Fibroblast of pulmonary artery (primary cell): ENCODE data around the gene TP53BP1.
"Not testable (repeated sequence)": the region's sequence is repeated elsewhere in the genome, so short reads cannot be mapped to it uniquely, and the experiment has no call there.

Experiments
- DNase-seq: peaks from one replicate; pipeline ENCODE4 v3.0.0-alpha.2; 2010; ENCODE audit warnings: low read depth
- H3K4me3 ChIP-seq: replicated peaks from 2 replicates; pipeline ENCODE4 v1.5.1; 2011; ENCODE audit warnings: low read depth, mild to moderate bottlenecking, control low read depth, low read length, moderate library complexity
- CTCF ChIP-seq: IDR thresholded peaks from 2 replicates; pipeline ENCODE4 v1.5.1; 2011; ENCODE audit warnings: mild to moderate bottlenecking, control low read depth, low read length, inconsistent platforms; ENCODE audit errors: missing control alignments

Gene TP53BP1, protein sequence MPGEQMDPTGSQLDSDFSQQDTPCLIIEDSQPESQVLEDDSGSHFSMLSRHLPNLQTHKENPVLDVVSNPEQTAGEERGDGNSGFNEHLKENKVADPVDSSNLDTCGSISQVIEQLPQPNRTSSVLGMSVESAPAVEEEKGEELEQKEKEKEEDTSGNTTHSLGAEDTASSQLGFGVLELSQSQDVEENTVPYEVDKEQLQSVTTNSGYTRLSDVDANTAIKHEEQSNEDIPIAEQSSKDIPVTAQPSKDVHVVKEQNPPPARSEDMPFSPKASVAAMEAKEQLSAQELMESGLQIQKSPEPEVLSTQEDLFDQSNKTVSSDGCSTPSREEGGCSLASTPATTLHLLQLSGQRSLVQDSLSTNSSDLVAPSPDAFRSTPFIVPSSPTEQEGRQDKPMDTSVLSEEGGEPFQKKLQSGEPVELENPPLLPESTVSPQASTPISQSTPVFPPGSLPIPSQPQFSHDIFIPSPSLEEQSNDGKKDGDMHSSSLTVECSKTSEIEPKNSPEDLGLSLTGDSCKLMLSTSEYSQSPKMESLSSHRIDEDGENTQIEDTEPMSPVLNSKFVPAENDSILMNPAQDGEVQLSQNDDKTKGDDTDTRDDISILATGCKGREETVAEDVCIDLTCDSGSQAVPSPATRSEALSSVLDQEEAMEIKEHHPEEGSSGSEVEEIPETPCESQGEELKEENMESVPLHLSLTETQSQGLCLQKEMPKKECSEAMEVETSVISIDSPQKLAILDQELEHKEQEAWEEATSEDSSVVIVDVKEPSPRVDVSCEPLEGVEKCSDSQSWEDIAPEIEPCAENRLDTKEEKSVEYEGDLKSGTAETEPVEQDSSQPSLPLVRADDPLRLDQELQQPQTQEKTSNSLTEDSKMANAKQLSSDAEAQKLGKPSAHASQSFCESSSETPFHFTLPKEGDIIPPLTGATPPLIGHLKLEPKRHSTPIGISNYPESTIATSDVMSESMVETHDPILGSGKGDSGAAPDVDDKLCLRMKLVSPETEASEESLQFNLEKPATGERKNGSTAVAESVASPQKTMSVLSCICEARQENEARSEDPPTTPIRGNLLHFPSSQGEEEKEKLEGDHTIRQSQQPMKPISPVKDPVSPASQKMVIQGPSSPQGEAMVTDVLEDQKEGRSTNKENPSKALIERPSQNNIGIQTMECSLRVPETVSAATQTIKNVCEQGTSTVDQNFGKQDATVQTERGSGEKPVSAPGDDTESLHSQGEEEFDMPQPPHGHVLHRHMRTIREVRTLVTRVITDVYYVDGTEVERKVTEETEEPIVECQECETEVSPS (N-terminal part only)

DNA sequence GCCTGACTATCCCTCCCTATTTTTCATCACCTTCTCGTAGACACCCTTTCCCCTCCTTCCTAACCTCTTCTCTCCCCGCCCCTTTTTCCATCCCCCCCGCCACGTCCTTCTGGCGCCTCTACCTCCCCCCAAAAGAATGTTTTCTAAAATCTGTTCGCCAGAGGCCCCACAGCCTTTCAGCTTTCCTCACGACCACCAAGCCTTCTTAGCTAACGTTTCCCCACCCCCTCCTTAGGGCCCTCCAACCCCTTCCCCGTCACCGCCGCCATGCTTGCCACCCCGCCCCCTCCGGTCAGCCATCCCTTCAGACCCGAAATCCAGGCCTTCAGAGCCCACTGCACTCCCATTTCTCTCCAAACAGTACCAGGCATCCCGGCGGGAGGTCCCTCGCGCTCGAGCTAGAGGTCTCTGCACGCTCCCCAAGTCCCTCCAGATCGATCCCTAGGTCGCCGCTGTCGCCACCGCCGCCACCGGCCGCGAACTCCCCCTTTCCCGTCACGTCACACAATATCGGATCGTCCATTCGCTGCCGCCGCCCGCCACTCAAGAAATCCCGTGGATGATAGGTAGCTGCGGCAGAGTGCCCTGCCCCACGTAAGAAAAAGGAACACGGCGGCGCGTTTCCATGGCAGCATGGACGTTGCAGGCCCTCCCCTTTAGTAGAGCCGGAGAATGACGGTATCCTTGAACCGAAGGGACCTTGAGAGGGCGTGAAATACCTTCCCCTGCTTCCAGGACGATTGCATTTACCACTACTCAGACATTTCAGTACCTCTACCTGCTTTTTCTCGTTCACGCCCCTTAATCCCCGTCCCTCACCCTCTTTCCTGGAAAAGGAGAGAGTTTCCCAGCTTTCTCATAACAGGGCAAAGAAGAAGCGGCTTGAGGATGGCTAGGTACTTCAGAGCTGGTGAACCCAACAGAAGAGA, at the start of gene TP53BP1:
Gene TP53BP1, minus strand, starts transcription at position 484 of the 929 bp plus-strand sequence. Its CDS starts 113 bp downstream, at position 371.
- DNase-seq, result peak; percentile 94
- no peak for TF ChIP-seq CTCF
- peak within 1 kb of the TSS; percentile 93 for H3K4me3 ChIP-seq

GRCh38 chr15:43541785-43542184, 48.8 kb upstream of the TP53BP1 start:
- no peak for TF ChIP-seq CTCF
- H3K4me3 ChIP-seq, result no peak overlapping the region
- DNase-seq, result peak; percentile 52

DNA sequence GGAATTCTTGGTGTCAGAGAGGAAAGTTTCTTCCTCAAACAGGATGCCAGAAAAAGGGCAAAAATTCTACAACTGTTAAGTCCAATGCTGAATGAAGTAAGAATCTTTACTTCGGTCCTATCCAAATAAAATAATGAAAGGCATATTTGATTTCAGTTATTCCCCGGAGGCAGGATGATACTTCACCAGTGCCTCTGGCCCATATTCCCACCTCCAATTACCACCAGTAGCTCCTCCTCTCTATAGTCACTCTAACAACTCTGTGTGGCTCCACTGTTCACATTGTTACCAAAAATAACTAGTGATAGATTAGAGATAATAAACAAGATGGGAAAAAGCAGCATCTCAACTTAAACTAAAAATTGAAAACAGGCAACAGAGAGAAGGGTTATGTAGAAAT, 45.1 kb upstream of the TP53BP1 start:
- TF ChIP-seq CTCF, result no peak
- DNase-seq, result no peak

DNA sequence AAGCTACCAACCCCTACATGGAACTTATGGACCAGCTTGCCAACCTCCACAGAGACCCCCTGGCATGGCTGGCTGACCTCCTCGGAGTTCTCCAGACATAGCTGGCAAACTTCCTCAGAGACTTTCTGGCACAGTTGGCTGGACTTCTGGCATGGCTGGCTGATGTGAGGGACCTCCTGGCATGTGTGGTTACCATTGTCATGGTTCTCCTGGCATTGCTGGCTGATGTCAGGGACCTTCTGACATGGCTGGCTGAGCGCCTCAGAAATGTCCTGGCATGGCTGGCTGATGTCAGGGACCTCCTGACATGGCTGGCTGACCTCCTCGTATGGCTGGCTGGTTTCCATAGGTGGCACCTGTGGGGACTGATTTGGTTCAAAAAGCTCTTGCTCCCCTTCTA, 41.9 kb upstream of the TP53BP1 start:
- no peak for TF ChIP-seq CTCF
- H3K4me3 ChIP-seq, result no peak overlapping the region
- DNase-seq, result no peak

More for the DNA sequence above, 45.1 kb upstream of the TP53BP1 start:
- H3K4me3 ChIP-seq, result no peak overlapping the region

DNA sequence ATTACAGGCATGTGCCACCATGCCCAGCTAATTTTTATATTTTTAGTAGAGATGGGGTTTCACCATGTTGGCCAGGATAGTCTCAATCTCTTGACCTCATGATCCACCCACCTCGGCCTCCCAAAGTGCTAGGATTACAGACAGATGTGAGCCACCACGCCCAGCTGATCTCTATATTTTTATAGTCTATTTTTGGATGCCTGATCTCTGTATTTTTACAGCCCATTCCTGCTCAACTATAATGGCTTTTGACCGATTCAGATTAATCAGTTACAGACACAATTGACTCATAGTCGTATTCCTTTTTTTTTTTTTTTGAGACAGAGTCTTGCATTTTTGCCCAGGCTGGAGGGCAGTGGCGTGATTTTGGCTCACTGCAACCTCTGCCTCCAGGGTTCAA, 39.9 kb upstream of the TP53BP1 start:
- not testable (repeated sequence) for H3K4me3 ChIP-seq, DNase-seq

- DNase-seq, result no peak
- no peak overlapping the region for H3K4me3 ChIP-seq
- no peak for TF ChIP-seq CTCF
Measured at GRCh38 chr15:43531018-43531670, 38.2 kb upstream of the TP53BP1 start.
